ENCODE measurements around the gene LRIT3.

Gene LRIT3

GRCh38 chr4:109810552-109811387 is 37.1 kb upstream of the LRIT3 start:
- no peak for DNase-seq (ENCODE audit: low read depth)
- H3K4me3 ChIP-seq (ENCODE audit: control insufficient read depth, low read depth, low read length) = no peak overlapping the region

GRCh38 chr4:109811707-109812106 is 36.2 kb upstream of the LRIT3 start:
- DNase-seq (ENCODE audit: low read depth) = no peak
- no peak for TF ChIP-seq CTCF (IDR thresholded peaks at IDR 0.05; ENCODE audit: control insufficient read depth, insufficient read depth, low read depth, low read length, missing control alignments)
- H3K4me3 ChIP-seq (ENCODE audit: control insufficient read depth, low read depth, low read length) = no peak overlapping the region

More at GRCh38 chr4:109810552-109811387, 37.1 kb upstream of the LRIT3 start:
- no peak for TF ChIP-seq CTCF (IDR thresholded peaks at IDR 0.05; ENCODE audit: control insufficient read depth, insufficient read depth, low read depth, low read length, missing control alignments)

- TF ChIP-seq CTCF (IDR thresholded peaks at IDR 0.05; ENCODE audit: control insufficient read depth, insufficient read depth, low read depth, low read length, missing control alignments) = no peak
- H3K4me3 ChIP-seq (ENCODE audit: control insufficient read depth, low read depth, low read length) = peak within 1 kb of the TSS; percentile 90
- peak; percentile 61 for DNase-seq (ENCODE audit: low read depth)
Measured at GRCh38 chr4:109815151-109816081, 32.5 kb upstream of the LRIT3 start, which contains the start of gene GAR1. GAR1 (plus strand) TSS chr4:109815762; CDS start chr4:109816165, 403 bp downstream.

- no peak for DNase-seq (ENCODE audit: low read depth)
- TF ChIP-seq CTCF (IDR thresholded peaks at IDR 0.05; ENCODE audit: control insufficient read depth, insufficient read depth, low read depth, low read length, missing control alignments) = no peak
- peak overlapping the region; percentile 90 for H3K4me3 ChIP-seq (ENCODE audit: control insufficient read depth, low read depth, low read length)
Measured at GRCh38 chr4:109816082-109816442, 31.8 kb upstream of the LRIT3 start.

GRCh38 chr4:109816894-109817293 is 31.0 kb upstream of the LRIT3 start:
- TF ChIP-seq CTCF (IDR thresholded peaks at IDR 0.05; ENCODE audit: control insufficient read depth, insufficient read depth, low read depth, low read length, missing control alignments) = no peak
- no peak overlapping the region; the same call in 1 of the 2 replicates for H3K4me3 ChIP-seq (ENCODE audit: control insufficient read depth, low read depth, low read length)
- no peak for DNase-seq (ENCODE audit: low read depth)

- no peak overlapping the region for H3K4me3 ChIP-seq (ENCODE audit: control insufficient read depth, low read depth, low read length)
- no peak for DNase-seq (ENCODE audit: low read depth)
- no peak for TF ChIP-seq CTCF (IDR thresholded peaks at IDR 0.05; ENCODE audit: control insufficient read depth, insufficient read depth, low read depth, low read length, missing control alignments)
Measured at GRCh38 chr4:109818268-109818667, 29.6 kb upstream of the LRIT3 start.
